Upper lobe of left lung (tissue), 6 donors: ENCODE data around the gene TMEM131L. TPM values are rescaled to one million over a fixed set of nuclear protein-coding genes. Genes with fewer than 3 reads are reported as not detected.
A peak's percentile ranks its signal among the peaks of the same experiment; 100 is the strongest.
"Not testable (repeated sequence)": the region's sequence is repeated elsewhere in the genome, so short reads cannot be mapped to it uniquely, and the experiment has no call there.

ENCODE experiments used
- ATAC-seq, 2 donors: fragments of 200-7000 bp; cut with Tn5 transposase; one replicate each; pipeline ENCODE4 v1.9.1; 2022; ENCODE audit warnings: mild to moderate bottlenecking in 2 of 2, moderate library complexity in 2 of 2; ENCODE audit not compliant: low FRiP score in 2 of 2
- DNase-seq, 2 donors: peaks; one replicate each; pipeline ENCODE4 v3.0.0-alpha.2; 2019 to 2020
- H3K27ac ChIP-seq, 4 donors: fragments of 200-600 bp; sonication (generic); one replicate each; pipeline ENCODE4 v1.5.1; 2016 to 2019
- H3K27me3 ChIP-seq, 4 donors: fragments of 200-600 bp; sonication (generic); one replicate each; pipeline ENCODE4 v1.5.1; 2017 to 2019
- H3K36me3 ChIP-seq, 4 donors: fragments of 200-600 bp; sonication (generic); one replicate each; pipeline ENCODE4 v1.5.1; 2016 to 2019
- H3K4me1 ChIP-seq, 4 donors: fragments of 200-600 bp; sonication (generic); one replicate each; pipeline ENCODE4 v1.5.1; 2018 to 2019
- H3K4me3 ChIP-seq, 4 donors: fragments of 200-600 bp; sonication (generic); one replicate each; pipeline ENCODE4 v1.5.1; 2017 to 2019; ENCODE audit warnings: mild to moderate bottlenecking in 2 of 4, moderate library complexity in 1 of 4
- H3K9me3 ChIP-seq, 4 donors: fragments of 200-600 bp; sonication (generic); one replicate each; pipeline ENCODE4 v1.5.1; 2018 to 2019
- CTCF ChIP-seq, 6 experiments: fragments of 450-650 bp in 4 of 6; fragments of 200-600 bp in 2 of 6; sonication (generic) in 2 of 6; IDR thresholded peaks; one replicate each; pipeline ENCODE4 v1.5.1; 2016 to 2019; ENCODE audit warnings: antibody characterized with exemption in 6 of 6
- EP300 ChIP-seq, 4 donors: sonication (generic); formaldehyde crosslinking; IDR thresholded peaks; one replicate each; pipeline ENCODE4 v1.5.1; 2017; ENCODE audit warnings: antibody characterized with exemption in 4 of 4, control low read depth in 2 of 4
- POLR2A ChIP-seq, 4 donors: fragments of 450-650 bp; IDR thresholded peaks; one replicate each; pipeline ENCODE4 v1.5.1; 2016 to 2017; ENCODE audit warnings: antibody characterized with exemption in 4 of 4, mild to moderate bottlenecking in 2 of 4
- POLR2AphosphoS5 ChIP-seq, 2 donors: sonication (generic); formaldehyde crosslinking; IDR thresholded peaks; one replicate each; pipeline ENCODE4 v1.5.1; 2017; ENCODE audit warnings: antibody characterized with exemption in 2 of 2
- WGBS, 2 donors: methylation state at CpG; one replicate each; pipeline ENCODE4 v1.1.5; 2017 to 2018; 5-methylcytosine and 5-hydroxymethylcytosine counted together
- total RNA-seq, 6 donors: library from RNA; depleted of rRNA in 4 of 6; stranded (reverse); fragments of >200 nt in 4 of 6; gene quantifications; one replicate each; pipeline versions ENCODE4 v1.1.0 to v1.2.1, GENCODE V29; 2016 to 2021
- donor health status: DM: no; HTN: no; CAD: no; lungs with moderate emphysema.
- donor health status: DM: no; HTN: yes; CAD: no; lungs with severe emphysema.

TMEM131L gene
- total RNA-seq, 6 donors from 2014 or later, result 12.3 to 28.8 (median 19.5) TPM

- DNase-seq (no peak), ATAC-seq (no peak)
- Histone ChIP-seq H3K27me3 (no peaks in the 10 kb centered on the region), H3K36me3 (no peaks in the 10 kb centered on the region), H3K9me3 (no peaks in the 10 kb centered on the region), H3K4me3 (peak overlapping the region in 1 of 4 donors; percentile 6), H3K27ac (no peak overlapping the region), H3K4me1 (peaks cover 0 to 17% (median 7%) of the 10 kb centered on the region in 4 donors)
- WGBS, 2 donors, result 44 to 55% methylated on average over 10 of the region's 10 CpGs
- TF ChIP-seq POLR2A (IDR thresholded peaks at IDR 0.05), result no peak
- TF ChIP-seq EP300 (IDR thresholded peaks at IDR 0.05), result no peak
- no peak for TF ChIP-seq CTCF (IDR thresholded peaks at IDR 0.05)
- TF ChIP-seq POLR2AphosphoS5 (IDR thresholded peaks at IDR 0.05), result no peak
These were observed 18.0 kb upstream of the TMEM131L start for GRCh38 chr4:153448003-153448731.

- Histone ChIP-seq H3K4me3 (no peak overlapping the region), H3K27me3 (no peaks in the 10 kb centered on the region), H3K9me3 (no peaks in the 10 kb centered on the region), H3K36me3 (no peaks in the 10 kb centered on the region), H3K27ac (peak overlapping the region in 1 of 4 donors; percentile 50), H3K4me1 (peaks cover 0 to 17% (median 7%) of the 10 kb centered on the region in 4 donors)
- no peak for DNase-seq
- TF ChIP-seq POLR2A (IDR thresholded peaks at IDR 0.05) (no peak), CTCF (IDR thresholded peaks at IDR 0.05) (no peak), POLR2AphosphoS5 (IDR thresholded peaks at IDR 0.05) (no peak), EP300 (IDR thresholded peaks at IDR 0.05) (no peak)
- 95 to 100% methylated on average over 1 of the region's 1 CpG for WGBS, 2 donors
- no peak for ATAC-seq
These were observed 16.8 kb upstream of the TMEM131L start for GRCh38 chr4:153449338-153449737.

DNA sequence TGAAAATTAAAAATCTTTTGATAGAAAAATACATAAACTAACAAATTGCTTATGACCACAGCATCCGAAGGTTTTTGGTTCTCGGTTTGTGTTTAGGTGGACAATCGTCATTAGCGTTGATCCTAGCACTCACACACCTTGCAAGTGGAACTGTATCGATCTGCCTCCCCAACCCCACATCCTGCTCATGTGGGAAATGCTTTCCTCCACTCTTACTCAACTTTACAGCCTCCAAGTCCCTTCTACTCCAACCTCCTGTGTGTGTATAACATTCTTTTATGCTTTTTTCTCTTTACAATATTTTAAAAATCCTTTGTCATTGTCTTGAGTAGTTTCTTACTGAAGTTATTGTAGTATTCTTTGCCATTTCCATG is 15.6 kb upstream of the TMEM131L start:
- 73 to 74% methylated on average over 5 of the region's 5 CpGs for WGBS, 2 donors
- no peaks in the 10 kb centered on the region for H3K36me3 ChIP-seq
- no peak overlapping the region for H3K4me3 ChIP-seq
- TF ChIP-seq EP300 (IDR thresholded peaks at IDR 0.05), result no peak
- no peak for TF ChIP-seq CTCF (IDR thresholded peaks at IDR 0.05)
- TF ChIP-seq POLR2A (IDR thresholded peaks at IDR 0.05), result no peak
- no peak for TF ChIP-seq POLR2AphosphoS5 (IDR thresholded peaks at IDR 0.05)
- H3K9me3 ChIP-seq, result no peaks in the 10 kb centered on the region
- peaks cover 0 to 17% (median 7%) of the 10 kb centered on the region in 4 donors for H3K4me1 ChIP-seq
- no peak for DNase-seq
- ATAC-seq, result no peak
- H3K27me3 ChIP-seq, result no peaks in the 10 kb centered on the region
- peak overlapping the region in 2 of 4 donors; percentile 0 to 50 for H3K27ac ChIP-seq

GRCh38 chr4:153451145-153451544 is 15.0 kb upstream of the TMEM131L start:
- not testable (repeated sequence) for H3K4me3 ChIP-seq, H3K9me3 ChIP-seq, H3K27me3 ChIP-seq, H3K36me3 ChIP-seq, DNase-seq, ATAC-seq
- 95 to 98% methylated on average over 13 of the region's 13 CpGs for WGBS, 2 donors
- H3K27ac ChIP-seq, result peak overlapping the region in 1 of 4 donors; percentile 38
- H3K4me1 ChIP-seq, result peaks cover 0 to 17% (median 7%) of the 10 kb centered on the region in 4 donors

DNA sequence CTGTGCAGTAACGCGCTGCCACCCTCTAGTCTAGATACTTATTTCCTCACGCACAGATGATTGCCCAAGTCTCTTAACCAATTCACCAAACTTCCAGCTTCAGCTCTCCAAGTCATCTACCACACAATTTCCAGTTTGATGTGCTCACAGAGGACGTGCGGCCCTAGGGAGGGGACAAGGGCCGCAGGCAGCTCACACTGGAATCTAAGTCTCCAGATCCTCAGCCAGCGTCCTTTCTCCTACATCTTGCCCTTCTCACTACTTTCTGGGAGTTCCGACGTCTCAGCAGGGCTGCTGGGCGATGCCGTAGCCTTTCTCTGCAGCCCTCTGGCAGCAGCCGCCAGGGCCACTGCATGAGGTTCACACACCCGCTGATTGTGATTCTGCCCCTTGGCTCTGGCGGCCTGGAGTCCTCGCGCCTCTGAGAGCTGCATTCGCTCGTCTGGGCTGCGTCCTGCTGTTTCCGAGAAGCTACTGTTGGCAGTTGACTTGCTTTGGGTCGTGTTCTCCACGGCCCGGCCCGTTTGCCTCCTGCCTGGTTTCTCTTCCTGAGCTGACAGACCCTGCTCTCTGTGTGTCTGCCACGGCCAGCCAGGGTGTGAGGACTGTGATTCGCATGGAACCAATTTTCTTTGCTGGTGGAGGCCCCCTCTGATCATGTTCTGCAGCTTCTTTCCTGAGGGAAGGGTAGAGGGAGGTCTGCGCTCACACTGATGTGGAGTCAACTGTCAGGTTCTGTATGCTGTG is 14.1 kb upstream of the TMEM131L start:
- Histone ChIP-seq H3K4me3 (no peak overlapping the region), H3K4me1 (peaks cover 0 to 17% (median 7%) of the 10 kb centered on the region in 4 donors), H3K36me3 (no peaks in the 10 kb centered on the region), H3K27ac (peak overlapping the region in 1 of 4 donors; percentile 57), H3K27me3 (no peaks in the 10 kb centered on the region), H3K9me3 (no peaks in the 10 kb centered on the region)
- ATAC-seq (peak in 1 of 2 donors; percentile 47), DNase-seq (peak; percentile 34 to 66)
- WGBS, 2 donors, result 86 to 88% methylated on average over 25 to 26 of the region's 27 CpGs
- TF ChIP-seq CTCF (IDR thresholded peaks at IDR 0.05), result no peak
- no peak for TF ChIP-seq EP300 (IDR thresholded peaks at IDR 0.05)
- TF ChIP-seq POLR2A (IDR thresholded peaks at IDR 0.05), result no peak
- no peak for TF ChIP-seq POLR2AphosphoS5 (IDR thresholded peaks at IDR 0.05)
